ENCODE results near the gene TNIK. TPM values are rescaled to one million over a fixed set of nuclear protein-coding genes. Genes with fewer than 3 reads are reported as not detected.

TNIK gene
- total RNA-seq, 1 experiment from 2014 or later = 0.69 TPM

- DNase-seq (ENCODE audit: low spot score) = no peak
- Histone ChIP-seq H3K27me3 (replicated peaks; ENCODE audit: insufficient read depth, low read depth, low read length, poor library complexity) (no peaks in the 10 kb centered on the region), H3K36me3 (ENCODE audit: insufficient read depth, low read length, poor library complexity, severe bottlenecking) (no peaks in the 10 kb centered on the region), H3K27ac (ENCODE audit: low read depth, low read length, poor library complexity, severe bottlenecking) (no peak overlapping the region), H3K4me3 (ENCODE audit: low read depth, low read length, poor library complexity, severe bottlenecking) (no peak overlapping the region), H3K9me3 (ENCODE audit: low read depth, low read length, poor library complexity, severe bottlenecking) (no peaks in the 10 kb centered on the region), H3K4me1 (ENCODE audit: insufficient read depth, low read length, poor library complexity, severe bottlenecking) (no peaks in the 10 kb centered on the region)
- CTCF ChIA-PET = no interaction called here
- TF ChIP-seq CTCF (conservative IDR thresholded peaks at IDR 0.05; ENCODE audit: low read depth, low read length) (no peak), EZH2 (IDR thresholded peaks at IDR 0.05; ENCODE audit: borderline replicate concordance, low read depth, low read length, poor library complexity, severe bottlenecking) (no peak)
- POLR2A ChIA-PET (ENCODE audit: low non-redundant PET) = no interaction called here
- BruUV-seq (replicated peaks) = no TSS peak
- intact Hi-C loops (cut with micrococcal nuclease; ENCODE audit: unreplicated experiment) = no loop called here
These were observed 404.6 kb downstream of the TNIK start for GRCh38 chr3:171055336-171056178.

GRCh38 chr3:171054921-171055320 lies 405.3 kb downstream of the TNIK start:
- Histone ChIP-seq H3K27ac (ENCODE audit: low read depth, low read length, poor library complexity, severe bottlenecking) (no peak overlapping the region), H3K36me3 (ENCODE audit: insufficient read depth, low read length, poor library complexity, severe bottlenecking) (no peaks in the 10 kb centered on the region), H3K4me1 (ENCODE audit: insufficient read depth, low read length, poor library complexity, severe bottlenecking) (no peaks in the 10 kb centered on the region), H3K4me3 (ENCODE audit: low read depth, low read length, poor library complexity, severe bottlenecking) (no peak overlapping the region), H3K9me3 (ENCODE audit: low read depth, low read length, poor library complexity, severe bottlenecking) (no peaks in the 10 kb centered on the region), H3K27me3 (replicated peaks; ENCODE audit: insufficient read depth, low read depth, low read length, poor library complexity) (no peaks in the 10 kb centered on the region)
- DNase-seq (ENCODE audit: low spot score) = no peak
- CTCF ChIA-PET = no interaction called here
- POLR2A ChIA-PET (ENCODE audit: low non-redundant PET) = no interaction called here
- TF ChIP-seq CTCF (conservative IDR thresholded peaks at IDR 0.05; ENCODE audit: low read depth, low read length) (no peak), EZH2 (IDR thresholded peaks at IDR 0.05; ENCODE audit: borderline replicate concordance, low read depth, low read length, poor library complexity, severe bottlenecking) (no peak)
- BruUV-seq (replicated peaks) = no TSS peak
- intact Hi-C loops (cut with micrococcal nuclease; ENCODE audit: unreplicated experiment) = no loop called here

GRCh38 chr3:171054231-171054630 lies 406.0 kb downstream of the TNIK start:
- Histone ChIP-seq H3K27ac (ENCODE audit: low read depth, low read length, poor library complexity, severe bottlenecking) (no peak overlapping the region), H3K4me3 (ENCODE audit: low read depth, low read length, poor library complexity, severe bottlenecking) (no peak overlapping the region), H3K36me3 (ENCODE audit: insufficient read depth, low read length, poor library complexity, severe bottlenecking) (no peaks in the 10 kb centered on the region), H3K9me3 (ENCODE audit: low read depth, low read length, poor library complexity, severe bottlenecking) (no peaks in the 10 kb centered on the region), H3K27me3 (replicated peaks; ENCODE audit: insufficient read depth, low read depth, low read length, poor library complexity) (no peaks in the 10 kb centered on the region), H3K4me1 (ENCODE audit: insufficient read depth, low read length, poor library complexity, severe bottlenecking) (no peaks in the 10 kb centered on the region)
- TF ChIP-seq EZH2 (IDR thresholded peaks at IDR 0.05; ENCODE audit: borderline replicate concordance, low read depth, low read length, poor library complexity, severe bottlenecking) (no peak), CTCF (conservative IDR thresholded peaks at IDR 0.05; ENCODE audit: low read depth, low read length) (no peak)
- intact Hi-C loops (cut with micrococcal nuclease; ENCODE audit: unreplicated experiment) = no loop called here
- no TSS peak for BruUV-seq (replicated peaks)
- ChIA-PET POLR2A (ENCODE audit: low non-redundant PET) (no interaction called here), CTCF (no interaction called here)
- no peak for DNase-seq (ENCODE audit: low spot score)

All from A673 (cell line).